Cardiac septum (tissue), 1 donor: ENCODE data around the gene PIAS1. TPM values are rescaled to one million over a fixed set of nuclear protein-coding genes. Genes with fewer than 3 reads are reported as not detected.
"Not testable (repeated sequence)": the region's sequence is repeated elsewhere in the genome, so short reads cannot be mapped to it uniquely, and the experiment has no call there.

ENCODE experiments used
- DNase-seq: peaks from one replicate; pipeline ENCODE4 v3.0.0-alpha.2; 2020; ENCODE audit warnings: low spot score
- intact Hi-C: fragments of 100-400 bp; cut with DNase I; formaldehyde crosslinking; loops from one replicate; pipeline ENCODE4 v1.14.0; 2022
- total RNA-seq: library from RNA; stranded (reverse); fragmentation: NEBNext Ultra II Directional; extraction: Animal tissue kit (Norgen Biotek cat#: 25700); gene quantifications from one replicate; pipeline ENCODE4 v1.2.1, GENCODE V29; 2021
- donor health status: DM: no; HTN: no; CAD: no.

The PIAS1 gene
- total RNA-seq, 1 donor from 2014 or later = 29.4 TPM

DNA sequence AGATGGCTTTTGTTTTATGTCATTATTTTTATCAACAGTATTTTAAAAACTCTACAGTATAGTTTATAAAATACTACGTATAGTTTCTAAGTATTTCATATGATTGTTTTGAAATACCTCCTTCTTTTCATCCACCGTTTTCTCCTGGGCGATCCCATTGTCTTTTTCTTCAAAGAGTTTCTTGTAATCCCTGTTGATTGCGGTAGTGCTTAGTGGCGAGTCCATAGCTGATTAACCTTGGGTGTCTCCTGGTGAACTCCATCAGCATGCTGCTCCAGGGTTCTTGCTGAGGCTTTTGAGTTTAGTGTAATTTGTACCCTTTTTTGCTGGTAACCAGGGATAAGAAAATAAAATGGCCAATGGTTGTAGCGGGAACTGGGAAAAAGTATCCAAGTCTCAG is 3.6 kb downstream of the PIAS1 start:
- intact Hi-C loops = loop anchor here (10.0 kb wide), 1 partner anchor 193 kb away; no protein-coding TSS in a partner anchor

DNA sequence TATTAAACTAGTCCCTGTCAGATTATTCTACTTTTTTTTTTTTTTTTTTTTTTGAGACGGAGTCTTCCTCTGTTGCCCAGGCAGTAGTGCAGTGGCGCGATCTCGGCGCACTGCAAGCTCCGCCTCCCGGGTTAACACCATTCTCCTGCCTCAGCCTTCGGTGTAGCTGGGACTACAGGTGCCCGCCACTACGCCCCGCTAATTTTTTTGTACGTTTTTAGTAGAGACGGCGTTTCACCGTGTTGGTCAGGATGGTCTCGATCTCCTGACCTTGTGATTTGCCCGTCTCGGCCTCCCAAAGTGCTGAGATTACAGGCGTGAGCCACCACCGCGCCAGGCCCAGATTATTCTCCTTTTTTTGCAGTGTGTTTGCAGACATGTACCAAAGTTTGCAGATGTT is 4.9 kb downstream of the PIAS1 start:
- intact Hi-C loops = loop anchor here (10.0 kb wide), 1 partner anchor 194 kb away; no protein-coding TSS in a partner anchor
- not testable (repeated sequence) for DNase-seq

More for the DNA sequence above, 3.6 kb downstream of the PIAS1 start:
- DNase-seq = no peak

DNA sequence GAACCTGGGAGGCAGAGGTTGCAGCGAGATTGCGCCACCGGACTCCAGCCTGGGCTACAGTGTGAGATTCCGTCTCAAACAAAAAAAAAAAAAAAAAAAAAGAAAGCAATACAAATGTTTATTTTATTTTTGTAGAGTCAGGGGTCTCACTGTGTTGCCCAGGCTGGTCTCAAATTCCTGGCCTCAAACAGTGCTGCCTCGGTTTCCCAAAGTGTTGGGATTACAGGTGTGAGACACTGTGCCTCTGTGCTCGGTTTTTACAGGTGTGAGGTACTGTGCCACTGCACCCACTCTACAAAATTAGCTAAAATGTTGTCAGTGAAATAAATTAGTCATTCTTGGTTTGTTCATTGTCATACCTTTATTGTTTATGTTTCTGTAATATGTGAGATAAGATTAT is 5.5 kb downstream of the PIAS1 start:
- intact Hi-C loops = loop anchor here (10.0 kb wide), 1 partner anchor 195 kb away; no protein-coding TSS in a partner anchor
- no peak for DNase-seq

DNA sequence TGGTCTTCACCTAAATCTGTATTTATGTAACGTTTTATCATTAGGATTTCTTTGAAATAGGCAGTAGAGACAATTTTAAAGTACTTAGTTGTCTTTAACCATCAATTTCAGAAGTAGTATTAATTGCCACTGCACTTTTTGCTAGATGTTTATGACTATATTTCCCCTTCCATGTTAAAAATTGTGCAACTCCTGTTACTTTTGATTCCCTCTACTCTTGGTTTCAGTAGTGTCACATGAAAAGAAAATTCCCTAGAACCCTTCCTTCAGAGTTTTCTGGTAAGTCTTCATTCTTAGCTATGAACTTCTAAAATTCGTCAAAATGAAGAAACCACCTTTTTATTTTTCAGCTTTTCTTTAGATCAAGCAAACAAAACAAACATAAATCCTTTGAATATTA is 7.1 kb downstream of the PIAS1 start:
- no peak for DNase-seq
- intact Hi-C loops = no loop called here

DNA sequence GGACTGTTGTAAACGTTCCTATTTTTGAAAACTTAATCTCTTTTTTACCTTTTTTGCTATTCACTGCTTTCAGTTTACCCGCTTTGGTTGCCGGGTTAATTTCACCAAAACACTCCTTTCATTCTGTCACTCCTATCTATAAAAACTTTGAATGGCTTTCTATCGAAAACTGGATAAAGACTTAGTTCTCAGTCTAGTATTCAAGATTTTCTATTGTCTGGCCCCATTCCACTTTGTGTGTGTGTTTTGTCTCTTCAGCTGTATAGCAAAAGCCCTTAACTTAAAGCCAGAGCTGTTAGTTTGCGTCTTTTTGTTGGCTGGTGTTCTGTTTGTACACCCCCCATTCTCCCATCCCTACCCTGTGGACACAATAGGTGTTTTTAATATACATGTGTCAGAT is 7.5 kb downstream of the PIAS1 start:
- intact Hi-C loops = no loop called here

DNA sequence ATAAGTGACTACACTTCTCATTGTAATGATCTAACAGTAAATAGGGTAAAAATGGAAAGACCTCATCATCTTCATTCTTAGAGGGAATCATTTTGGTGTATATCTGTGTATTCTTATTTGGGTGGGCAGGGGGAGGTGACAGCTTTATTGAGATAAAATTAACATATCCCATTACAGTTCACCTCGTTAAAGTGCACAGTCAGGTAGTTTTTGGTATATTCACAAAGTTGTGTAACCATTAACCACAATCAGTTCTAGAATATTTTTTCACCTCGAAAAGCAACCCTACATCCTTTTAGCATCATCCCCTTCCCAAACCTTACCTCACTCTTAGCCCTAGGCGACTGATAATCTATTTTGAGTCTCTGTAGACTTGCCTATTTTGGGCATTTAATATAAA is 8.1 kb downstream of the PIAS1 start:
- no peak for DNase-seq
- intact Hi-C loops = no loop called here

More for the DNA sequence above, 7.5 kb downstream of the PIAS1 start:
- DNase-seq = no peak

DNA sequence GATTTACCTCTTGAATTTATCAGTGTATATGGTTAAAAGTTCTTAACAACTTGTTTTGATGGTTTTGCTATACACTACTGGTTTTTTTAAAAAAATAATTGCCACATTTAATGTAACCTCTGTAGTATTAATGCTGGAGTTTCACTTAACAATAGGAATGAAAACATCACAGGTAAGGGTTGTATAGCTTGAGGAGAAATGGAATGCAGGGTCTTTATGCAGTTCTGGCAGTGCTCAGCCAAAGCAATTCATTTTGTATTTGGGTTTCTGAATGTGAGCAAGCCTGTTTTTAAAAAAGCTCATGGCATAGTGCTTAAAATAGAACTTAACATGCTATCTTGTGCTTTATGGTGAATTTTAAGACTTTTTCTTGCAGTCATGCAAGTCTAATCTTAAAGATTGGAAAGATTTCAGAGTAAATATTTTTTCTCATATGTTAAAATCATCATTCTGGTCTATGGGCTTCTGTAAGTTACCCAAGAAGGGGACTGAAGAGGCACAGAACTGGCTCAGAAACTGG is 8.9 kb downstream of the PIAS1 start:
- no peak for DNase-seq
- intact Hi-C loops = no loop called here

DNA sequence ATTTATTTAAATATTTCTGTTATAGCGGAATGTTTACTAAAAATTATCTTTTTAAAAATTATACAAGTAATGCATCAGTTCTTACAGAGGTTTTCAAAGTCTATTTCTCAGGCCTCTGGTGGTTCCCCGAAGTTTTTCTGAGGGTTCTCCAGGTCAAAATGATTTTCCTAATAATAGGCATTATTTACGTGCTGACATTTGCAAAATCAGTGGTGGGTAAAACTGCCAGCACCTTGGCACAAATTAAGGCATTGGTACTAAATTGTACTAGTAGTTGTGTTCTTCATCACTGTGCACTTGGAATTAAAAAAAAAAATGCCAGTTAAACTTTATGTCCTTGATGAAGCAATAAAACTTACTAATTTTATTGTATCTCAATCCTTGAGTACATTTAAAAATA is 9.5 kb downstream of the PIAS1 start:
- no peak for DNase-seq
- intact Hi-C loops = no loop called here

DNA sequence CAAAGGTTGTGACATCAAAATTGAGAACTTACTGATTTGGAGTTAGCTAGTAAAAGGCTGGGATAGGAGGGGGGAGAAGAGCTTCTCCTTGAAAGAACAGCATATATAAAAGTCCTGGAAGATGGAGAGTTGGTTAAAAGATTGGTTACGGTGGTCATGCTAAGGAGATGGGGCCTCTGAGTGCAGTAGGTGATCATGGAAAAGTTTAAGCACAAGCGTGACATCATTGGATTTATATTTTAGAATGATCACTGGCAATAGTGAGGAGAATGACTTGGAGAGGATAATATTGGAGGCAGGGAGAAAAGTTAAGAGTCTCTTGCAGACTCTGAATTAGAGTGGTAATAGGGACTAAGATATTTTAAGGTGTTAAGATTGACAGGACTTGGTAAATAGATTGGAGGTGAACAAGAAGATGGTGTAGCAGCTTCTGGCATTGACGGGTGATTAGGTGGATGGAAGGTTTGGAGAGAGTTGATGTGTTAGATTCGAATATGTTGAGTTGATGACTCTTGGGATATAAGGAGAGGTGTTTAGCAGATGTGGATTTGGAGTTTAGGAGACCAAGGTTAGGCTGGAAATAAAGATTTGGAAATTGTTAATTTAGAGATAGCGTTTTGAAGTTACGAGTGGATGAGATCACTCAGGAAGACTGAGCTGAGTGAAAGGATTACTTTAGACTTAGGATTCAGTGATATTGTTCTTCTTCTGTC is 19.6 kb downstream of the PIAS1 start:
- DNase-seq = no peak
- intact Hi-C loops = no loop called here

DNA sequence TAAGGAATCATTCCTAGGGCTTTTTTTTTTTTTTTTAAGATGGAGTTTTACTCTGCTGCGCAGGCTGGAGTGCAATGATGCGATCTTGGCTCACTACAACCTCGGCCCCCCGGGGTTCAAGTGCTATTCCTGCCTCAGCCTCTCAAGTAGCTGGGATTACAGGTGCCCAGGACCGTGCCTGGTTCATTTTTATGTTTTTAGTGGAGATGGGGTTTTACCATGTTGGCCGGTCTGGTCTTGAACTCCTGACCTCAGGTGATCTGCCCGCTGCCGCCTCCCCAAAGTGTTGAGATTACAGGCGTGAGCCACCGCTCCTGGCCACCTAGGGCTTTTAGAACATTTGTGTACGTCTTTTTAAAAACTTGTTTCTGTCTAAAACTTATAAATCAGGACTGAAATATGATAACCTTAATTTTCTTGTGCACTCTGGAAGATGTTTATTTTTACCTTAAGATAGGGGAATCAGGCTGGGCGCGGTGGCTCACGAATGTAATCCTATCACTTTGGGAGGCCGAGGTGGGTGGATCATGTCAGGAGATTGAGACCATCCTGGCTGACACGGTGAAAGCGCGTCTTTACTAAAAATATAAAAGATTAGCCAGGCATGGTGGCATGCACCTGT is 21.8 kb downstream of the PIAS1 start:
- no peak for DNase-seq
- intact Hi-C loops = no loop called here

DNA sequence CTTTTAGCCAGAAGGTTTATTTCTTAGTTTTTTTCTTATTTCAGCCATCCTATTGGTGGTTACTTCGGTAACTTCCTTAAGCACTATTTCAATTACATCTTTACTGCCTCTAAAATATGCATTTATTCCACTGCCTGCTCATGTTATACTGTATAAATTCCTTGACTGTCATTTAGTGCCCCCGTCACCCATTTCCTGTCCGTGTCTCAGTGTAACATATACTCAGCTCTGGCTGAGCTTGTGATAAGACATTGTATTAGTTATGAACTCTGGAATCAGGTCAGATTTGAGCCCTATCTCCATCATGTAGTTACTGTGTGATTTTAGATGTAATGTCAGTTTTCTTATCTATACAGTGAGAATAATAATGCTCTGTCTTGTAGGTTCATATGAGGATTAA is 24.2 kb downstream of the PIAS1 start:
- intact Hi-C loops = no loop called here
- no peak for DNase-seq

DNA sequence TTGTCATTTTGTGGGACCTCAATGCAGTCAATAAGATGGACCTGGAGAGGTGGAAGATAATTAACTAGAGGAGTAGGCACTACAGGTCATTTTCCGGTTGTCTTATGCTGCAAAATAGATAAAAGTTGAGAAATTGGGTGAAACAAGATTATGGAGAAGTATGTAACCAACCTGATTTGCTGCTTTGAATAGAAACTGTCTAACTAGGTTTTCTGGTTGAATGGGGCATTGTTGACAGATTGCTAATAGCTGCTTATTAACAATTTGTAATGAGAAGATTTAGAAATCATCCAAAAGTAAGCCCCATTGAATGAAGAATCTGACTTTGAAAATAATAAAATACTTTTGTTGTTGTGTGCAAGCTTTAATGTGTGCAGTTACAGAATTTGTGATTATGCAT is 26.2 kb downstream of the PIAS1 start:
- no peak for DNase-seq
- intact Hi-C loops = no loop called here

DNA sequence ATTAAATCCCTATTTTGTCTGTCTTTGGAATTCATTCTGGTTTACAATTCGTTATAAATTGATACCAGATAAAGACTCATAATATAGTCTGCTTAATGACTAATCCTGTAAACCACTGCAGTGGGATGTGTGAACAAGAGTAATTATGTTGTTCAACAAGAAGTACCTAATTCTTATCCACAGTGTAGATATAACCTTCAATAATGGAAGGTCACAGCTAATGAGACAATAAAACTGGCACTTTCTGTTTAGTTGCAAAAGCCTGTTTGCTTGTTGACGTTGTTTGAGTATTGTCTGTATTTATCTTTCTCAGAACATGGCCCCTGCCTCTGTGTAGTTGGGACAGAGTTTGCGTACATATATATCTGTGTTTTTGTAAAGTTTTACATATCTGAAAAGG is 26.7 kb downstream of the PIAS1 start:
- DNase-seq = no peak
- intact Hi-C loops = no loop called here

DNA sequence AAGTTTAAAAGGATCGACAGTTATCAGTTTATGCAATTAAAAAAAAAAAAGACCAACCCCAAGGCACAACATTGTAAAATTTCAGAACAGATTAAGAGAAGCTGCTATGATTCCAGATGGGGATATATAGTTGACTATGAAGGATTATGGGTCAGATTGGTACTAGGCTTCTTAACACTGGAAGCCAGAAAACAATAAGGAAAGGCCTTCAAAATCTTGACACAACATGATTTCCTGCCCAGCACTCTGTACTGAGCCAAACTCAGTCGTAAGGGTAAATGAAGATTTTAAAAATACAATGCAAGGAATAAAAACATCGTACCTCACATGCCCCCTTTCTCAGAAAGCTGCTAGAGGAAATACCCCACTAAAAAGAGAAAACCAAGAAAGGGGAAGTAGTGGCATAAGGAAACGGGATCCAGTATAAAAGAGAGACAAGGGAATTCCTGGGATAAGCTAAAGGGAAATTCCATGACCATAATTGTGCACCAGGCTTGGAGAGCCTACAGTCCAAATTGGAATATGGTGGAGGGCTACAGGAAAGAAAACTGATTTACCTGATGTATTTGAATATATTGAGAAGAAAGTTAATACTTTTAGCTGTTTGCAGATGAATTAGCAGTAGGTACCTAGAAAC is 27.9 kb downstream of the PIAS1 start:
- DNase-seq = no peak
- intact Hi-C loops = no loop called here

DNA sequence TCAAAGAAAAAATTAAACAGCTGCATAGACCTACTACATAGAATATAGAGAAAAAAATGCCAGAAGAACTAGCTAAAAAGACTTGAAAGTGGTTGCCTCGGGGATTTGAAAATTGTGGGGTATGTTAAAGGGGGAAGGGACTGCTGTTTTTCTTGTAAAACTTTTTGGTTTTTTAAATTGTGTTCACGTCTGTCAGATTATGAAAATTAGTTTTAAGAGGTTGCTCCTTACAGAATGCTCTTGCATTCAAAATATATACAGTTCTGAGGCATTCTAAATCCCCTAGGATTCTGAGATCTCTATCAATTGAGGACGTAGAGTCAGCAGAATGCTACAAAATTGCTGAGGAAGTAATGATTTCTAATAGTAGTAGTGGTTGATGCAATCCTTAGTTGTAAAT is 28.6 kb downstream of the PIAS1 start:
- no peak for DNase-seq
- intact Hi-C loops = no loop called here

DNA sequence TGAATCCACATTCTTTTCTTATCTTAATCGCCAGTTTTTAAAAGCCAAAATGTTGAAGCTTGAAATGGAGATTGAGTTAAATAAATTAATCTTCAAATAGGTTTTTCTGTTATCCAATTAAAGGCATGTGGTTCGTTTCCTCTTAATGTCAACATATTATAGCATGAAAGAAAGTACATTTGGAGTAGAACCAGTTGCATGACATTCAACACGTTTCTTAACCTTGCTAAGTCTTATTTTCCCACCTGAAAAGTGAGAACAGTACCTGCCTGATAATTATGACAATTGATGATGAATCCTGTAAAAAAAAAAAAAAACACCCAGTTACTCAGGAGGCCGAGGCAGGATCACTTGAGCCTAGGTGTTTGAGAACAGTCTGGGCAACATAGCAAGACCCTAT is 29.3 kb downstream of the PIAS1 start:
- intact Hi-C loops = no loop called here

DNA sequence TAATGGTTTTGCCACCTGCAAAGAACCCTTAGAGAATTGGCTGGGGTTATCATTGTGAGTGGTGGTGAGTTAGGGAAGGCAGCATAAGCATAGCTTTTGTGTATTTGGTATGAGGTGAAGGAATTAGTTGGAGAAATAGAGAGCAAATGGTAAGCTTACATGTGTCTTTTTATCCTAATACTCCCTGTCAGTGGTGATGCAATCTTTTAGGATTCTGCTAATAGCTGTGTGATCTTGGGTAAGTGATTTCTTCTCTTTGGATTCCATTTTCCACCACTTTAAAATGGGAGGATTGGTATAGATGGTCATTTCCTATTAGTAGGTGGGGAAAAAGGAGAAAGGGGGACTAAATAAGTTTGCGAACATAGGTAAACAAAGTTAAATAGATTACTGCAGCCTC is 30.9 kb downstream of the PIAS1 start:
- intact Hi-C loops = no loop called here
- no peak for DNase-seq

More for the DNA sequence above, 29.3 kb downstream of the PIAS1 start:
- no peak for DNase-seq

DNA sequence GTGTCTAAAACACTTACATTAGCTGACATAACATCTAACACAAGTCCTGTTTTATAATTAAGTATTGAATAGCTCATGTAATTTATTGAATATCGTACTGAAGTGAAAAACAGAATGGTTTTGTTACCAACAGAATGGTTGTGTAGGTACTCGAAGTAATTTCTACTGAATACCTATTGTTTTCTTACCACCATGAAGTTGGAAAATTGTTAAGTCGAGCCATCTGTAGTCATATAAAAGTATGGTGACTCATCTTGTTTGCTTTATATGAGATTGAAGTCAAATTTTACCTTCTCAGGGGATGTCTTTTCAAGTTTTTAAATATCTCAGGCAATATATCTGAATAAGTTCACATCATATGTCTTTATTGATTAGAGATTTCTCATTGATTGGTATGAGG is 37.6 kb downstream of the PIAS1 start:
- no peak for DNase-seq
- intact Hi-C loops = no loop called here

DNA sequence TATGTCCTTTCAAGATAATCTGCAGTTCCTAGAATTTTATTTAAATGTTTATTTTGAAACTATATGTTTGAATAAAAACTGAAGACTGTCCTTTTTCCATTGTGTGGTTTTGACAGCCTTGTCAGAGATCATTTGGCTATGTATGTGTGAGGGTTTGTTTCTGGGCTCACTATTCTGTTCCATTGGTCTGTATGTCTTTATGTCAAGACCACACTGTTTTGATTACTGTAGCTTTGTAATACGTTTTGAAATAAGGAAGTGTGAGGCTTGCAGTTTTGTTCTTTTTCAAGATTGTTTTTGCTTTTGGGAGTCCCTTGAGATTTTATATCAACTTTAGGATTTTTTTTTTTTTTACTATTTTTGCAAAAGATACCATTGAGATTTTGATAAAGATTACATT is 42.0 kb downstream of the PIAS1 start:
- DNase-seq = no peak
- intact Hi-C loops = no loop called here

DNA sequence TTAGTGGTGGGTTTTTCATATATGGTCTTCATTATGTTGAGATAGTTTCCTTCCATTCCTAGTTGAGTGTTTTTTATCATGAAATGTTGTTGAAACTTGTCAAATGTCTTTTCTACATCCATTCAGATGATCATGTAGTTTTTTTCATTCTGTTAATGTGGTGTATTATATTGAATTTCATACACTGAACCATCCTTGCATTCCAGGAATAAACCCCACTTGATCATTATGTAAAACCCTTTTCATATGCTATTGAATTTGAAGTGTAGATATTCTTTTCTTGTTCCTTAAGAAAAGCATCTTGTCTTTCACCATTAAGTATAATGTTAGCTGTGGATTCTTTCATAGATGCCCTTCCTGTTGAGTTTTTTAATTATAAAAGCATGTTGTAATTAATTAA is 42.9 kb downstream of the PIAS1 start:
- intact Hi-C loops = no loop called here
- no peak for DNase-seq

DNA sequence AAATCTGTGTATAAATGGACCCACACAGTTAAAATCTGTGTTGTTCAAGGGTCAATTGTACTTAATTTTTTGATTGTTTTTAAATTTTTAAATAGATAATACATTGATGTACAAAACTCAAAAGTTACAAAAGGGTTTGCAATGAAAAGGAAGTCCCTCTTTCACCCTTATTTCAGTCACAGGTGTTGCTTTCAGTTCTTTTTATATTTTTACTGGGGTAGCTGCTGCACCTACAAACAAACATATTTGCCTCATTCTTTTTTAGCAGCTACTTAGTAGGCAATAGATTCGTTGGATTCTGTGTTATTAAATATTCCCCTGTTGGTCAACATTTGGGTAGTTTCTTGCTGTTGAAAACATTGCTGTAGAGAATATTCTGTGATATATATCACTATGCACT is 44.4 kb downstream of the PIAS1 start:
- DNase-seq = no peak
- intact Hi-C loops = no loop called here
